HEK293T (cell line): ENCODE measurements around the gene PRSS2.

ENCODE experiments used
- CTCF ChIA-PET: fragments of 350-600 bp; formaldehyde crosslinking; extraction: SDS; loops from one replicate; lab custom pipeline; 2021; ENCODE audit warnings: antibody characterized with exemption, inconsistent platforms; lab: Yijun Ruan, JAX
- POLR2A ChIA-PET: fragments of 350-600 bp; formaldehyde crosslinking; extraction: SDS; loops from one replicate; lab custom pipeline; 2020; ENCODE audit warnings: antibody characterized with exemption, inconsistent platforms; lab: Yijun Ruan, JAX
- DNase-seq: peaks from one replicate; pipeline ENCODE4 v3.0.0; 2012; ENCODE audit warnings: mixed read lengths; ENCODE audit errors: extremely low spot score
- ARNT ChIP-seq: fragments of 450-650 bp; IDR thresholded peaks from 2 replicates; pipeline ENCODE4 v1.6.1; 2017; ENCODE audit warnings: mild to moderate bottlenecking
- BHLHE40 ChIP-seq: fragments of 450-650 bp; IDR thresholded peaks from 2 replicates; pipeline ENCODE4 v1.6.1; 2016; ENCODE audit warnings: mild to moderate bottlenecking, moderate library complexity, borderline replicate concordance
- CTBP1 ChIP-seq: fragments of 450-650 bp; IDR thresholded peaks from 2 replicates; pipeline ENCODE4 v1.6.1; 2016; ENCODE audit warnings: borderline replicate concordance
- ELF4 ChIP-seq: fragments of 450-650 bp; IDR thresholded peaks from 2 replicates; pipeline ENCODE4 v1.6.1; 2017; ENCODE audit warnings: antibody characterized with exemption
- FOXA1 ChIP-seq: fragments of 450-650 bp; IDR thresholded peaks from 2 replicates; pipeline ENCODE4 v1.6.1; 2016; ENCODE audit warnings: mild to moderate bottlenecking
- FOXK2 ChIP-seq: fragments of 450-650 bp; IDR thresholded peaks from 2 replicates; pipeline ENCODE4 v1.6.1; 2016; ENCODE audit warnings: mild to moderate bottlenecking
- FOXM1 ChIP-seq: fragments of 450-650 bp; IDR thresholded peaks from 2 replicates; pipeline ENCODE4 v1.6.1; 2017; ENCODE audit warnings: mild to moderate bottlenecking, borderline replicate concordance
- HDGF ChIP-seq: fragments of 450-650 bp; IDR thresholded peaks from 2 replicates; pipeline ENCODE4 v1.6.1; 2017; ENCODE audit warnings: antibody characterized with exemption, borderline replicate concordance
- L3MBTL2 ChIP-seq: fragments of 450-650 bp; conservative IDR thresholded peaks from 2 replicates; pipeline ENCODE4 v1.6.1; 2016; ENCODE audit warnings: mild to moderate bottlenecking
- LEF1 ChIP-seq: fragments of 450-650 bp; IDR thresholded peaks from 2 replicates; pipeline ENCODE4 v1.6.1; 2017; ENCODE audit warnings: mild to moderate bottlenecking, borderline replicate concordance
- NFRKB ChIP-seq: fragments of 450-650 bp; IDR thresholded peaks from 2 replicates; pipeline ENCODE4 v1.6.1; 2016; ENCODE audit warnings: mild to moderate bottlenecking, moderate library complexity
- SP1 ChIP-seq: fragments of 450-650 bp; IDR thresholded peaks from 2 replicates; pipeline ENCODE4 v1.6.1; 2017
- SUZ12 ChIP-seq: fragments of 450-650 bp; IDR thresholded peaks from 2 replicates; pipeline ENCODE4 v1.6.1; 2016; ENCODE audit warnings: mild to moderate bottlenecking
- TARDBP ChIP-seq: fragments of 450-650 bp; IDR thresholded peaks from 2 replicates; pipeline ENCODE4 v1.6.1; 2016
- ZNF384 ChIP-seq: fragments of 450-650 bp; IDR thresholded peaks from 2 replicates; pipeline ENCODE4 v1.6.1; 2016
- TF ChIP-seq, protein P1 (sequence below): fragments of 450-650 bp; IDR thresholded peaks from 2 replicates; pipeline ENCODE4 v1.6.1; 2016

Gene PRSS2

DNA sequence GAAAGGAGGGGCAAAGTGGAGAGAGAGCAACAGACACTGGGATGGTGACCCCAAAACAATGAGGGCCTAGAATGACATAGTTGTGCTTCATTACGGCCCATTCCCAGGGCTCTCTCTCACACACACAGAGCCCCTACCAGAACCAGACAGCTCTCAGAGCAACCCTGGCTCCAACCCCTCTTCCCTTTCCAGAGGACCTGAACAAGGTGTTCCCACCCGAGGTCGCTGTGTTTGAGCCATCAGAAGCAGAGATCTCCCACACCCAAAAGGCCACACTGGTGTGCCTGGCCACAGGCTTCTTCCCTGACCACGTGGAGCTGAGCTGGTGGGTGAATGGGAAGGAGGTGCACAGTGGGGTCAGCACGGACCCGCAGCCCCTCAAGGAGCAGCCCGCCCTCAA, 20.7 kb downstream of the PRSS2 start:
- no peak for TF ChIP-seq ARNT
- TF ChIP-seq L3MBTL2 = no peak
- TF ChIP-seq LEF1 = no peak
- TF ChIP-seq FOXA1 = no peak
- TF ChIP-seq NFRKB = no peak
- no peak for TF ChIP-seq FOXK2
- TF ChIP-seq ZNF384 = no peak
- TF ChIP-seq TARDBP = no peak
- TF ChIP-seq, protein P1, sequence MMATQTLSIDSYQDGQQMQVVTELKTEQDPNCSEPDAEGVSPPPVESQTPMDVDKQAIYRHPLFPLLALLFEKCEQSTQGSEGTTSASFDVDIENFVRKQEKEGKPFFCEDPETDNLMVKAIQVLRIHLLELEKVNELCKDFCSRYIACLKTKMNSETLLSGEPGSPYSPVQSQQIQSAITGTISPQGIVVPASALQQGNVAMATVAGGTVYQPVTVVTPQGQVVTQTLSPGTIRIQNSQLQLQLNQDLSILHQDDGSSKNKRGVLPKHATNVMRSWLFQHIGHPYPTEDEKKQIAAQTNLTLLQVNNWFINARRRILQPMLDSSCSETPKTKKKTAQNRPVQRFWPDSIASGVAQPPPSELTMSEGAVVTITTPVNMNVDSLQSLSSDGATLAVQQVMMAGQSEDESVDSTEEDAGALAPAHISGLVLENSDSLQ = no peak
- TF ChIP-seq SP1 = no peak
- no peak for TF ChIP-seq SUZ12
- no peak for TF ChIP-seq CTBP1
- TF ChIP-seq ELF4 = no peak
- no peak for TF ChIP-seq HDGF
- TF ChIP-seq BHLHE40 = no peak
- TF ChIP-seq FOXM1 = no peak
- DNase-seq = no peak
- ChIA-PET CTCF (interaction anchor here (0.9 kb wide), 1 partner anchor 257 kb away, joined by 3 read pairs; no protein-coding TSS in a partner anchor), POLR2A (no interaction called here)

DNA sequence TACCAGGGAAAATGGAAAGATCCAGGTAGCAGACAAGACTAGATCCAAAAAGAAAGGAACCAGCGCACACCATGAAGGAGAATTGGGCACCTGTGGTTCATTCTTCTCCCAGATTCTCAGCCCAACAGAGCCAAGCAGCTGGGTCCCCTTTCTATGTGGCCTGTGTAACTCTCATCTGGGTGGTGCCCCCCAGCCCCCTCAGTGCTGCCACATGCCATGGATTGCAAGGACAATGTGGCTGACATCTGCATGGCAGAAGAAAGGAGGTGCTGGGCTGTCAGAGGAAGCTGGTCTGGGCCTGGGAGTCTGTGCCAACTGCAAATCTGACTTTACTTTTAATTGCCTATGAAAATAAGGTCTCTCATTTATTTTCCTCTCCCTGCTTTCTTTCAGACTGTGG, 21.4 kb downstream of the PRSS2 start:
- DNase-seq = no peak
- CTCF ChIA-PET = interaction anchor here (2.3 kb wide), 1 partner anchor 9 kb away, joined by 10 read pairs; no protein-coding TSS in a partner anchor
- TF ChIP-seq L3MBTL2 = no peak
- POLR2A ChIA-PET = no interaction called here

DNA sequence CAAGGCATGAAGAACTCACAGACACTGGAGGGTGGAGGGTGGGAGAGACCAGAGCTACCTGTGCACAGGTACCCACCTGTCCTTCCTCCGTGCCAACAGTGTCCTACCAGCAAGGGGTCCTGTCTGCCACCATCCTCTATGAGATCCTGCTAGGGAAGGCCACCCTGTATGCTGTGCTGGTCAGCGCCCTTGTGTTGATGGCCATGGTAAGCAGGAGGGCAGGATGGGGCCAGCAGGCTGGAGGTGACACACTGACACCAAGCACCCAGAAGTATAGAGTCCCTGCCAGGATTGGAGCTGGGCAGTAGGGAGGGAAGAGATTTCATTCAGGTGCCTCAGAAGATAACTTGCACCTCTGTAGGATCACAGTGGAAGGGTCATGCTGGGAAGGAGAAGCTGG, 21.8 kb downstream of the PRSS2 start:
- ChIA-PET POLR2A (no interaction called here), CTCF (interaction anchor here (2.3 kb wide), 1 partner anchor 10 kb away, joined by 10 read pairs; no protein-coding TSS in a partner anchor)

DNA sequence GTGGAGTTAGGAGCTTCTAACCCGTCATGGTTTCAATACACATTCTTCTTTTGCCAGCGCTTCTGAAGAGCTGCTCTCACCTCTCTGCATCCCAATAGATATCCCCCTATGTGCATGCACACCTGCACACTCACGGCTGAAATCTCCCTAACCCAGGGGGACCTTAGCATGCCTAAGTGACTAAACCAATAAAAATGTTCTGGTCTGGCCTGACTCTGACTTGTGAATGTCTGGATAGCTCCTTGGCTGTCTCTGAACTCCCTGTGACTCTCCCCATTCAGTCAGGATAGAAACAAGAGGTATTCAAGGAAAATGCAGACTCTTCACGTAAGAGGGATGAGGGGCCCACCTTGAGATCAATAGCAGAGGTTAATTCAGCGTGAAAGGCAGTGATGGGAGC, 22.4 kb downstream of the PRSS2 start:
- DNase-seq = no peak
- CTCF ChIA-PET = interaction anchor here (2.3 kb wide), 1 partner anchor 10 kb away, joined by 10 read pairs; no protein-coding TSS in a partner anchor
- no peak for TF ChIP-seq SUZ12
- TF ChIP-seq BHLHE40 = no peak
- TF ChIP-seq ZNF384 = no peak
- no peak for TF ChIP-seq FOXA1
- no peak for TF ChIP-seq ELF4
- no peak for TF ChIP-seq FOXM1
- POLR2A ChIA-PET = no interaction called here

More for the DNA sequence above, 21.8 kb downstream of the PRSS2 start:
- TF ChIP-seq NFRKB = no peak
- DNase-seq = no peak

DNA sequence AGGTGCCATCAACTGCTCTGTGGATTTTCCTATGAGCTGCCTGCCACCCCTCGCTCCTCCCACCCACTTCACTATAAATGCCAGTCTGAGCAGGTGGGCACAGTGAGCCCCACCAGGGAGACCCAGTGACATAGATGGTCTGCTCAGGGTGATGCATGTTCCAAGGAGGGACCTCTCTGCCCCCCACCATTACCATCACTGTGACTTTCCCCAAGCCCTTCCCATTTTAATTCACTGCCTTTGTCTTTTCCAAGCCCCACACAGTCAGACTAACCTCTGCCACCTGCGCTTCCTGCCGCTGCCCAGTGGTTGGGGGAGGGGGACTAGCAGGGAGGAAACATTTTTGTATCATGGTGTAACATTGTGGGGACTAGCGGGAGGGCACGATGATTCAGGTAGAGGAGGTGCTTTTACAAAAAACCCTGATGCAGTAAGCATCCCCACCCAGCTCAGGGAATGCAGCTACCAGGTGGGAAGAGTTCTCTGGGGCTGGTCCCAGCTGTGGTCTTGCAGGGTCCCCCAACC, 24.6 kb downstream of the PRSS2 start:
- TF ChIP-seq LEF1 = no peak
- no peak for TF ChIP-seq FOXM1
- TF ChIP-seq ARNT = no peak
- no peak for TF ChIP-seq ZNF384
- TF ChIP-seq CTBP1 = no peak
- TF ChIP-seq BHLHE40 = no peak
- no peak for TF ChIP-seq ELF4
- no peak for TF ChIP-seq FOXK2
- TF ChIP-seq L3MBTL2 = no peak
- no peak for TF ChIP-seq SP1
- TF ChIP-seq FOXA1 = no peak
- TF ChIP-seq, protein P1 = no peak
- POLR2A ChIA-PET = no interaction called here
- CTCF ChIA-PET = no interaction called here
- no peak for DNase-seq

DNA sequence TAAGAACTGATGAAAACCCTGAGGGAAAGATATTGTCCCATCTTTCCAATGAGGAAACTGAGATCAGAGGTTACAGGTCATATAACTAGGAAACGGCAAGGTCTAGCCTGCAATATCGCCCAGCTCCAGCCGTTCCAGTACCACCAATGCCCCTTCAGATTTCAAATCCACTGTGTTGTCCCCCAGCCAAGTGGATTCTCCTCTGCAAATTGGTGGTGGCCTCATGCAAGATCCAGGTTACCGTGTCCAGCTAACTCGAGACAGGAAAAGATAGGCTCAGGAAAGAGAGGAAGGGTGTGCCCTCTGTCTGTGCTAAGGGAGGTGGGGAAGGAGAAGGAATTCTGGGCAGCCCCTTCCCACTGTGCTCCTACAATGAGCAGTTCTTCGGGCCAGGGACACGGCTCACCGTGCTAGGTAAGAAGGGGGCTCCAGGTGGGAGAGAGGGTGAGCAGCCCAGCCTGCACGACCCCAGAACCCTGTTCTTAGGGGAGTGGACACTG, 25.3 kb downstream of the PRSS2 start:
- DNase-seq = no peak
- ChIA-PET POLR2A (no interaction called here), CTCF (no interaction called here)
- TF ChIP-seq L3MBTL2 = no peak
- no peak for TF ChIP-seq FOXK2
- TF ChIP-seq LEF1 = no peak
- TF ChIP-seq, protein P1 = no peak
- no peak for TF ChIP-seq HDGF
- TF ChIP-seq FOXM1 = no peak
- no peak for TF ChIP-seq BHLHE40
- TF ChIP-seq NFRKB = no peak
- no peak for TF ChIP-seq ELF4
- no peak for TF ChIP-seq TARDBP
- TF ChIP-seq SP1 = no peak
- no peak for TF ChIP-seq FOXA1
